Colon (tissue), 2 donors: Measurements from ENCODE around the gene CCDC137.
"Not testable (repeated sequence)": the region's sequence is repeated elsewhere in the genome, so short reads cannot be mapped to it uniquely, and the experiment has no call there.

Source experiments
- FAIRE-seq: peaks from 2 replicates; lab custom pipeline; 2012; peaks lifted over from hg19 to GRCh38; lab: Jason Lieb, UNC
- donor health status: control.
- donor health status: control.

Gene CCDC137

GRCh38 chr17:81651692-81652091, 14.8 kb upstream of the CCDC137 start:
- no peak for FAIRE-seq

- no peak for FAIRE-seq
These were observed 13.4 kb upstream of the CCDC137 start for GRCh38 chr17:81652906-81653771.

GRCh38 chr17:81655378-81656117, 11.0 kb upstream of the CCDC137 start:
- no peak for FAIRE-seq

- FAIRE-seq: no peak
These were observed 10.3 kb upstream of the CCDC137 start, which contains the start of gene PDE6G for GRCh38 chr17:81656118-81656743. Gene PDE6G (minus strand): TSS chr17:81656542. CDS start chr17:81653305, 3,237 bp downstream.

GRCh38 chr17:81656835-81657234, 9.7 kb upstream of the CCDC137 start:
- no peak for FAIRE-seq

- FAIRE-seq: no peak
These were observed 7.5 kb upstream of the CCDC137 start for GRCh38 chr17:81659038-81659437.

- FAIRE-seq: no peak
These were observed 6.1 kb upstream of the CCDC137 start for GRCh38 chr17:81660441-81660840.

- FAIRE-seq: no peak
These were observed 4.5 kb upstream of the CCDC137 start for GRCh38 chr17:81662002-81662401.

GRCh38 chr17:81664051-81664470, 2.5 kb upstream of the CCDC137 start:
- FAIRE-seq: no peak

- no peak for FAIRE-seq
These were observed 1.1 kb upstream of the CCDC137 start for GRCh38 chr17:81665205-81666091.

- FAIRE-seq: no peak
These were observed 520 bp upstream of the CCDC137 start for GRCh38 chr17:81666092-81666341.

GRCh38 chr17:81667754-81668153, 1.2 kb downstream of the CCDC137 start:
- FAIRE-seq: no peak

GRCh38 chr17:81672504-81672903, 6.0 kb downstream of the CCDC137 start:
- FAIRE-seq: no peak

- no peak for FAIRE-seq
These were observed 6.4 kb downstream of the CCDC137 start for GRCh38 chr17:81672954-81673353.

GRCh38 chr17:81673561-81674258, 7.2 kb downstream of the CCDC137 start:
- FAIRE-seq: no peak

- not testable (repeated sequence) for FAIRE-seq
These were observed 9.1 kb downstream of the CCDC137 start for GRCh38 chr17:81675515-81676221.

GRCh38 chr17:81676906-81677305, 10.4 kb downstream of the CCDC137 start:
- FAIRE-seq: no peak

- FAIRE-seq: no peak
These were observed 13.6 kb downstream of the CCDC137 start for GRCh38 chr17:81680150-81680549.

GRCh38 chr17:81681672-81682071, 15.1 kb downstream of the CCDC137 start:
- no peak for FAIRE-seq

- FAIRE-seq: no peak
These were observed 16.1 kb downstream of the CCDC137 start for GRCh38 chr17:81682565-81683207.
